Heart left ventricle (tissue), 16 donors: Measurements from ENCODE around the gene PRR7. TPM values are rescaled to one million over a fixed set of nuclear protein-coding genes. Genes with fewer than 3 reads are reported as not detected.
"Not testable (repeated sequence)": the region's sequence is repeated elsewhere in the genome, so short reads cannot be mapped to it uniquely, and the experiment has no call there.

Source experiments
- ATAC-seq, 4 donors: fragments of 200-7000 bp; cut with Tn5 transposase; one replicate each; pipeline ENCODE4 v1.9.1; 2020 to 2022; ENCODE audit warnings: moderate library complexity in 4 of 4, mild to moderate bottlenecking in 3 of 4, moderate number of reproducible peaks in 1 of 4
- DNase-seq, 5 donors: peaks; one replicate each; pipeline ENCODE4 v3.0.0-alpha.2; 2020
- H3K27ac ChIP-seq, 12 donors: fragments of 200-600 bp; sonication (generic) in 4 of 12; one replicate each; pipeline versions ENCODE4 v1.5.0 to v1.8.0; 2016 to 2022; ENCODE audit warnings: mild to moderate bottlenecking in 2 of 12
- H3K27me3 ChIP-seq, 9 donors: fragments of 200-600 bp; sonication (generic) in 2 of 9; one replicate each; pipeline versions ENCODE4 v1.5.1 to v1.8.0; 2016 to 2022; ENCODE audit warnings: mild to moderate bottlenecking in 3 of 9
- H3K36me3 ChIP-seq, 9 donors: fragments of 200-600 bp; sonication (generic) in 2 of 9; one replicate each; pipeline versions ENCODE4 v1.5.0 to v1.8.0; 2018 to 2022; ENCODE audit warnings: mild to moderate bottlenecking in 2 of 9
- H3K4me1 ChIP-seq, 12 donors: fragments of 200-600 bp; sonication (generic) in 4 of 12; one replicate each; pipeline versions ENCODE4 v1.5.0 to v1.8.0; 2016 to 2022; ENCODE audit warnings: mild to moderate bottlenecking in 3 of 12
- H3K4me3 ChIP-seq, 12 donors: fragments of 200-600 bp; sonication (generic) in 4 of 12; one replicate each; pipeline versions ENCODE4 v1.5.0 to v1.8.0; 2017 to 2022; ENCODE audit warnings: mild to moderate bottlenecking in 9 of 12, moderate library complexity in 4 of 12
- H3K9me3 ChIP-seq, 12 donors: fragments of 200-600 bp; sonication (generic) in 4 of 12; one replicate each; pipeline versions ENCODE4 v1.5.0 to v1.8.0; 2016 to 2022; ENCODE audit warnings: mild to moderate bottlenecking in 1 of 12
- CTCF ChIP-seq, 12 donors: fragments of 200-600 bp; sonication (generic) in 4 of 12; IDR thresholded peaks; one replicate each; pipeline versions ENCODE4 v1.5.0 to v1.8.0; 2018 to 2022; ENCODE audit warnings: antibody characterized with exemption in 12 of 12, mild to moderate bottlenecking in 5 of 12
- POLR2A ChIP-seq, 2 donors: fragments of 450-650 bp; IDR thresholded peaks; one replicate each; pipeline ENCODE4 v1.6.1; 2017; ENCODE audit warnings: antibody characterized with exemption in 2 of 2, mild to moderate bottlenecking in 2 of 2, moderate library complexity in 2 of 2
- WGBS, 4 donors: extraction: QIAGEN DNeasy Blood & Tissue Kit in 2 of 4; methylation state at CpG; one replicate each; pipeline versions ENCODE4 v1.1.5 to v1.1.7; 2013 to 2018; 5-methylcytosine and 5-hydroxymethylcytosine counted together
- intact Hi-C, 10 donors: fragments of 100-400 bp; cut with DNase I; formaldehyde crosslinking; loops; one replicate each; pipeline versions ENCODE4 v1.11.1 to v1.14.2; 2022
- polyA plus RNA-seq, 2 donors: library from polyadenylated mRNA; stranded (reverse); fragments of 200-250 nt; gene quantifications; one replicate each; pipeline ENCODE4 v1.2.3, GENCODE V29; 2013
- total RNA-seq, 9 donors: library from RNA; depleted of rRNA in 2 of 9; stranded (reverse); fragments of >200 nt in 2 of 9; fragmentation: NEBNext Ultra II Directional in 3 of 9; extraction: Animal tissue kit (Norgen Biotek cat#: 25700) in 3 of 9; gene quantifications; one replicate each; pipeline versions ENCODE4 v1.1.0 to v1.2.4, GENCODE V29; 2016 to 2023
- donor health status: ischemic (EF 13 %, LVEDD 7.1; RV severe dilation, severe dysfunction).
- donor health status: healthy with polysubstance abuse.
- donor health status: DM: no; HTN: yes; CAD: no.
- donor health status: DM: no; HTN: no; CAD: no.
- donor health status: ischemic (EF 25% LVEDD 6.9; RV normal size, moderate dysfunction).
- donor health status: ischemic (EF 25% LVEDD 5.7; RV mildly dilated, moderate dysfunction).
- donor health status: healthy.
- donor health status: DM: yes; HTN: yes; CAD: no.
- donor health status: ischemic (EF 35%, LVEDD 5.7; RV mildly dilated, moderate dysfunction).
- donor health status: nonischemic (EF 11% LVEDD 7.7; RV severe dilation, severe dysfunction).
- donor health status: DM: yes; HTN: yes; CAD: no.
- donor health status: PGD.
- donor health status: ischemic (EF 29% LVEDD 5.4; RV normal size, mild dysfunction).
- donor health status: nonischemic (EF 23%, LVEDD 6.1; RV moderate dilation, normal function).

Gene PRR7
- total and polyA plus RNA-seq, 11 donors: 0.82 to 5.0 (median 1.5) TPM

- Histone ChIP-seq H3K9me3 (no peaks in the 10 kb centered on the region), H3K4me1 (peaks cover 0 to 22% (median 9%) of the 10 kb centered on the region in 12 donors), H3K4me3 (no peak overlapping the region), H3K27ac (peak overlapping the region in 1 of 12 donors; percentile 89), H3K27me3 (no peaks in the 10 kb centered on the region), H3K36me3 (peaks cover 0 to 73% (median 55%) of the 10 kb centered on the region in 9 donors)
- DNase-seq: peak in 1 of 5 donors; percentile 62
- no peak for ATAC-seq
- TF ChIP-seq POLR2A (IDR thresholded peaks at IDR 0.05): no peak
- no peak for TF ChIP-seq CTCF (IDR thresholded peaks at IDR 0.05)
- intact Hi-C loops: no loop called here
- 87 to 92% (median 90%) methylated on average over 17 to 22 of the region's 22 CpGs for WGBS, 4 donors
Measured at GRCh38 chr5:177483994-177484901, 37.6 kb downstream of the PRR7 start.

DNA sequence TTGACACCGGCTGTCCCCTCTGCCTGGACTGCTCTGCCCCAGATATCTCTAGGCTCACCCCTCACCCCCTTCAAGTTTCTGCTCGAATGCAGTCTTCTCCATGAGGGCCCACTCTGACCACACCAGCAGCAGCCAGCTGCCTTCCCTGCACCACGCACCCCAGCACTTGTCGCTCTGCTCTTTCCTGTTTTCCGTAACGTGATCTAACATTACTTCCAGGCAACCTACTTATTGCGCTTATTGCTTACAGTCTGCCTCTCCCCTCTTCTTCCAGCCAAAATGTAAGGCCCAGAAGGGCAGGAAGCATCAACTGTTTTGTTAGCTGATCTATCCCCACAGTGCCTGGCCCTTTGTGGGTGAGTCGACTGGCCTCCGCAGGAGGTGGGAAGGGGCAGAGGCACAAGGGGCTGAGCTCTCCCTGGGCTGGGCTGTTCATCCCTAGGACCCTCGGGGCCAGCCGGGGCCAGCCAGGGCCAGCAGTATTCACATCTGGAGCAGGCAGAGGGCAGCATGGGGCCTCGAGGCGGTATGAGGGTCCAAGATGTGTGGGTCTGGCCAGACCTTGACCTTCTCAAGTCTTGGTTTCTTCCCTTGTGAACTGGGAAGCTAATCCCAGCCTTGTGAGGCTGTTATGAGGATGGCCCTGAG lies 38.4 kb downstream of the PRR7 start:
- peak in 1 of 4 donors; percentile 2 for ATAC-seq
- no peak for DNase-seq
- no peak overlapping the region for H3K4me3 ChIP-seq
- no peaks in the 10 kb centered on the region for H3K27me3 ChIP-seq
- H3K27ac ChIP-seq: peak overlapping the region in 1 of 12 donors; percentile 89
- peaks cover 0 to 14% (median 1%) of the 10 kb centered on the region in 12 donors for H3K4me1 ChIP-seq
- no peaks in the 10 kb centered on the region for H3K9me3 ChIP-seq
- WGBS, 4 donors: 79 to 86% (median 84%) methylated on average over 13 of the region's 13 CpGs
- TF ChIP-seq CTCF (IDR thresholded peaks at IDR 0.05) (no peak), POLR2A (IDR thresholded peaks at IDR 0.05) (no peak)
- peaks cover 0 to 81% (median 63%) of the 10 kb centered on the region in 9 donors for H3K36me3 ChIP-seq
- intact Hi-C loops: no loop called here

DNA sequence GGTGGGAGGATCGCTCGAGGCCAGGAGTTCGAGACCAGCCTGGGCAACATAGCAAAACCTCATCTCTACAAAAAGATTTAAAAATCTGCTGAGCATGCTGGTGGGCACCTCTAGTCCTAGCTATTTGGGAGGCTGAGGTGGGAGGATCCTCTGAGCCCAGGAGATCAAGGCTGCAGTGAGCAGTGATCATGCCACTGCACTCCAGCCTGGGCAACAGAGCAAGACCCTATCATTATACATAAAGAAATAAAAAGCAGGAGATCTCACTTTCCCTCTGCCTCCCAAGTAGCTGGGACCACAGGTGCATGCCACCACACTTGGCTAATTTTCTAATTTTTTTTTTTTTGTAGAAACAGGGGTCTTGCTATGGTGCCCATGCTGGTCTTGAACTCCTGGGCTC lies 39.1 kb downstream of the PRR7 start:
- H3K4me1 ChIP-seq, ATAC-seq, H3K4me3 ChIP-seq, intact Hi-C loops, DNase-seq, H3K27me3 ChIP-seq, H3K9me3 ChIP-seq: not testable (repeated sequence)
- Histone ChIP-seq H3K36me3 (peaks cover 0 to 86% (median 69%) of the 10 kb centered on the region in 9 donors), H3K27ac (peak overlapping the region in 1 of 12 donors; percentile 89)
- WGBS, 4 donors: 94 to 98% (median 97%) methylated on average over 3 of the region's 3 CpGs

- intact Hi-C loops: no loop called here
- Histone ChIP-seq H3K4me1 (peaks cover 0 to 9% (median 0%) of the 10 kb centered on the region in 12 donors), H3K36me3 (peaks cover 0 to 89% (median 74%) of the 10 kb centered on the region in 9 donors), H3K9me3 (no peaks in the 10 kb centered on the region), H3K27ac (peak overlapping the region in 1 of 12 donors; percentile 89), H3K4me3 (no peak overlapping the region), H3K27me3 (no peaks in the 10 kb centered on the region)
- TF ChIP-seq CTCF (IDR thresholded peaks at IDR 0.05) (no peak), POLR2A (IDR thresholded peaks at IDR 0.05) (no peak)
- DNase-seq: no peak
- ATAC-seq: no peak
- 97 to 100% (median 98%) methylated on average over 2 to 3 of the region's 3 CpGs for WGBS, 4 donors
Measured at GRCh38 chr5:177486256-177486655, 39.6 kb downstream of the PRR7 start.
